B cell (primary cell): ENCODE measurements around the gene XIAP. TPM values are rescaled to one million over a fixed set of nuclear protein-coding genes. Genes with fewer than 3 reads are reported as not detected.

ENCODE experiments used
- ATAC-seq: fragments of 200-7000 bp; cut with Tn5 transposase; one replicate; pipeline ENCODE4 v1.10.0; 2021; ENCODE audit warnings: low read depth, mild to moderate bottlenecking, moderate number of reproducible peaks, moderate library complexity
- CTCF ChIA-PET: fragments of 350-600 bp; sonication (Branson Sonifier 250); formaldehyde crosslinking; loops from one replicate; lab custom pipeline; 2021; ENCODE audit warnings: antibody characterized with exemption, inconsistent platforms; lab: Charles Lee
- POLR2A ChIA-PET: fragments of 350-600 bp; sonication (Branson Sonifier 250); formaldehyde crosslinking; loops from one replicate; lab custom pipeline; 2021; ENCODE audit warnings: antibody characterized with exemption; lab: Charles Lee
- DNase-seq: peaks from one replicate; pipeline ENCODE4 v3.0.0; 2013
- H2AFZ ChIP-seq: 2 replicates; pipeline ENCODE4 v1.6.1; 2012; ENCODE audit warnings: mild to moderate bottlenecking, low read depth, low read length; ENCODE audit not compliant: insufficient read depth, poor library complexity, severe bottlenecking
- H3K27ac ChIP-seq, 2 donors: 1 replicate in 1 of 2; 2 replicates in 1 of 2; pipeline ENCODE4 v1.5.1; 2012 to 2013; ENCODE audit warnings: low read length in 2 of 2, mild to moderate bottlenecking in 2 of 2, moderate library complexity in 1 of 2
- H3K27me3 ChIP-seq, 4 experiments: fragments of 200-600 bp in 1 of 4; sonication (generic) in 1 of 4; replicated peaks in 1 of 4; 1 replicate in 2 of 4; 2 replicates in 2 of 4; pipeline versions ENCODE4 v1.6.1 to v1.7.0; 2013 to 2016; ENCODE audit warnings: low read length in 3 of 4, mild to moderate bottlenecking in 2 of 4, mixed read lengths in 1 of 4, moderate library complexity in 1 of 4; ENCODE audit not compliant: insufficient read depth in 4 of 4, control insufficient read depth in 3 of 4; ENCODE audit errors: control extremely low read depth in 1 of 4
- H3K36me3 ChIP-seq, 2 experiments: replicated peaks in 1 of 2; 1 replicate in 1 of 2; 2 replicates in 1 of 2; pipeline versions ENCODE4 v1.6.1 to v1.7.1; 2013; ENCODE audit warnings: low read length in 1 of 2; ENCODE audit not compliant: insufficient read depth in 2 of 2, control insufficient read depth in 1 of 2; ENCODE audit errors: control extremely low read depth in 1 of 2, extremely low read depth in 1 of 2
- H3K4me1 ChIP-seq, 2 donors: fragments of 200-600 bp in 1 of 2; sonication (generic) in 1 of 2; 1 replicate in 1 of 2; 2 replicates in 1 of 2; pipeline versions ENCODE4 v1.5.1 to v1.6.1; 2013 to 2017; ENCODE audit warnings: low read length in 2 of 2; ENCODE audit not compliant: control insufficient read depth in 2 of 2, insufficient read depth in 2 of 2
- H3K4me2 ChIP-seq: replicated peaks from 2 replicates; pipeline ENCODE3; 2012; ENCODE audit warnings: mild to moderate bottlenecking, low read depth, low read length; ENCODE audit not compliant: poor library complexity, severe bottlenecking
- H3K4me3 ChIP-seq, 5 experiments: fragments of 200-600 bp in 1 of 5; sonication (generic) in 1 of 5; 1 replicate in 3 of 5; 2 replicates in 2 of 5; pipeline versions ENCODE4 v1.5.1 to v1.7.0; 2011 to 2016; ENCODE audit warnings: low read length in 4 of 5, mild to moderate bottlenecking in 4 of 5, low read depth in 2 of 5, control low read depth in 1 of 5, moderate library complexity in 1 of 5; ENCODE audit not compliant: insufficient read depth in 1 of 5; ENCODE audit errors: control extremely low read depth in 1 of 5, extremely low read depth in 1 of 5
- H3K79me2 ChIP-seq: fragments of 200-600 bp; sonication (generic); one replicate; pipeline ENCODE4 v1.6.0; 2016; ENCODE audit warnings: low read length; ENCODE audit not compliant: control insufficient read depth, insufficient read depth
- H3K9ac ChIP-seq: fragments of 200-600 bp; sonication (generic); 2 replicates; pipeline ENCODE4 v1.6.1; 2017; ENCODE audit warnings: mild to moderate bottlenecking, low read length, moderate library complexity
- H3K9me3 ChIP-seq, 3 donors: one replicate each; pipeline versions ENCODE4 v1.6.1 to v1.7.1; 2013; ENCODE audit warnings: low read length in 2 of 3; ENCODE audit not compliant: control insufficient read depth in 2 of 3, insufficient read depth in 1 of 3; ENCODE audit errors: control extremely low read depth in 1 of 3
- H4K20me1 ChIP-seq: 2 replicates; pipeline ENCODE4 v1.6.0; 2012; ENCODE audit warnings: mild to moderate bottlenecking, low read length; ENCODE audit not compliant: insufficient read depth, control insufficient read depth, poor library complexity, severe bottlenecking
- H3K27ac Mint-ChIP-seq: one replicate; pipeline ENCODE4 v1.8.0; 2021; ENCODE audit warnings: mixed read lengths
- H3K27me3 Mint-ChIP-seq: one replicate; pipeline ENCODE4 v1.8.0; 2021; ENCODE audit warnings: mixed read lengths
- H3K4me1 Mint-ChIP-seq: one replicate; pipeline ENCODE4 v1.8.0; 2021; ENCODE audit warnings: mixed read lengths
- H3K4me3 Mint-ChIP-seq: one replicate; pipeline ENCODE4 v1.8.0; 2021; ENCODE audit warnings: mixed read lengths
- H3K9me3 Mint-ChIP-seq: one replicate; pipeline ENCODE4 v1.8.0; 2022; ENCODE audit warnings: mixed read lengths; ENCODE audit not compliant: insufficient read depth
- CTCF ChIP-seq: fragments of 200-600 bp; IDR thresholded peaks from one replicate; pipeline ENCODE4 v1.8.0; 2022; ENCODE audit warnings: antibody characterized with exemption, mild to moderate bottlenecking
- EZH2 ChIP-seq: IDR thresholded peaks from 2 replicates; pipeline ENCODE4 v1.6.1; 2012; ENCODE audit warnings: borderline replicate concordance, low read depth, mild to moderate bottlenecking, moderate library complexity, low read length; ENCODE audit not compliant: insufficient read depth, poor library complexity, severe bottlenecking
- WGBS: methylation state at CpG from one replicate; pipeline ENCODE4 v1.1.5; 2013; ENCODE audit warnings: missing lambda C conversion rate; ENCODE audit not compliant: insufficient coverage; 5-methylcytosine and 5-hydroxymethylcytosine counted together
- intact Hi-C: fragments of 100-400 bp; cut with micrococcal nuclease; formaldehyde crosslinking; loops from one replicate; pipeline ENCODE4 v1.10.0; 2022
- polyA plus RNA-seq: library from polyadenylated mRNA; depleted of rRNA; stranded (reverse); fragments of >200 nt; gene quantifications from 2 replicates; pipeline ENCODE4 v1.2.3, GENCODE V29; 2012
- total RNA-seq, 2 donors: library from RNA; stranded (reverse); fragments of 120-200 nt in 1 of 2; gene quantifications; 1 replicate in 1 of 2; 2 replicates in 1 of 2; pipeline versions ENCODE4 v1.2.3 to v1.2.4, GENCODE V29; 2013 to 2022

XIAP gene
- total and polyA plus RNA-seq, 2 donors (not counting 1 experiment from before 2014, with no cell fraction given) = 9.2 to 36.2 TPM

GRCh38 chrX:123876844-123877243 lies 17.0 kb downstream of the XIAP start:
- Mint-ChIP-seq H3K9me3 (no peaks in the 10 kb centered on the region), H3K4me1 (peaks cover 36% of the 10 kb centered on the region), H3K27ac (no peak overlapping the region), H3K4me3 (no peak overlapping the region), H3K27me3 (no peaks in the 10 kb centered on the region)
- no peaks in the 10 kb centered on the region for H4K20me1 ChIP-seq
- TF ChIP-seq CTCF (no peak), EZH2 (no peak)
- no peaks in the 10 kb centered on the region for H3K9me3 ChIP-seq
- no peak overlapping the region for H2AFZ ChIP-seq
- intact Hi-C loops = loop anchor here (5.0 kb wide), 1 partner anchor 85 kb away; the partner anchor contains the start of gene STAG2
- no peak overlapping the region for H3K4me2 ChIP-seq
- H3K36me3 ChIP-seq = no peaks in the 10 kb centered on the region
- ChIA-PET POLR2A (no interaction called here), CTCF (no interaction called here)
- H3K4me3 ChIP-seq = no peak overlapping the region
- no CpG with 5 or more reads among the region's 2 CpGs for WGBS
- ATAC-seq = no peak
- DNase-seq = no peak
- no peaks in the 10 kb centered on the region for H3K27me3 ChIP-seq
- peaks cover 9 to 14% of the 10 kb centered on the region in 2 donors for H3K4me1 ChIP-seq
- H3K9ac ChIP-seq = no peak overlapping the region
- H3K79me2 ChIP-seq = peaks cover 59% of the 10 kb centered on the region
- no peak overlapping the region for H3K27ac ChIP-seq

- Histone ChIP-seq H3K4me1 (peaks cover 9 to 14% of the 10 kb centered on the region in 2 donors), H3K36me3 (no peaks in the 10 kb centered on the region), H4K20me1 (no peaks in the 10 kb centered on the region), H3K79me2 (peaks cover 48% of the 10 kb centered on the region), H3K9me3 (no peaks in the 10 kb centered on the region), H3K27ac (peak overlapping the region; percentile 55 to 76), H3K9ac (no peak overlapping the region), H3K4me3 (peak overlapping the region in 2 of 5 experiments; percentile 31 to 41), H3K4me2 (peak overlapping the region; percentile 65), H3K27me3 (no peaks in the 10 kb centered on the region), H2AFZ (peak overlapping the region; percentile 22)
- peaks cover 30% of the 10 kb centered on the region for H3K4me1 Mint-ChIP-seq
- intact Hi-C loops = loop anchor here (2.0 to 5.0 kb wide), 2 partner anchors 17 to 84 kb away; partner anchors contain the start of genes STAG2 and XIAP
- no peaks in the 10 kb centered on the region for H3K27me3 Mint-ChIP-seq
- H3K27ac Mint-ChIP-seq = peak overlapping the region; percentile 46
- no peak for TF ChIP-seq EZH2
- TF ChIP-seq CTCF = no peak
- ChIA-PET CTCF (no interaction called here), POLR2A (no interaction called here)
- no peaks in the 10 kb centered on the region for H3K9me3 Mint-ChIP-seq
- peak; percentile 63 for ATAC-seq
- WGBS = no CpG with 5 or more reads among the region's 2 CpGs
- peak overlapping the region; percentile 73 for H3K4me3 Mint-ChIP-seq
- DNase-seq = peak; percentile 40
Measured at GRCh38 chrX:123878252-123878721, 18.4 kb downstream of the XIAP start.
